ENCODE results near the gene C9orf152. TPM values are rescaled to one million over a fixed set of nuclear protein-coding genes. Genes with fewer than 3 reads are reported as not detected.

C9orf152 gene
- total RNA-seq, 1 donor from 2014 or later = 6.7 TPM

- peak; percentile 80 for DNase-seq (ENCODE audit: low spot score)
These were observed 24.5 kb downstream of the C9orf152 start for GRCh38 chr9:110183208-110184145.

- DNase-seq (ENCODE audit: low spot score) = no peak
These were observed 27.2 kb downstream of the C9orf152 start for GRCh38 chr9:110180511-110181434.

- DNase-seq (ENCODE audit: low spot score) = no peak
These were observed 28.2 kb downstream of the C9orf152 start for GRCh38 chr9:110179734-110180133.

GRCh38 chr9:110178281-110178680, 29.7 kb downstream of the C9orf152 start:
- no peak for DNase-seq (ENCODE audit: low spot score)

GRCh38 chr9:110175275-110175968, 32.5 kb downstream of the C9orf152 start:
- no peak for DNase-seq (ENCODE audit: low spot score)

GRCh38 chr9:110173322-110173642, 34.7 kb downstream of the C9orf152 start:
- DNase-seq (ENCODE audit: low spot score) = no peak

GRCh38 chr9:110170357-110171257, 37.4 kb downstream of the C9orf152 start:
- DNase-seq (ENCODE audit: low spot score) = peak; percentile 9

- DNase-seq (ENCODE audit: low spot score) = peak; percentile 24
These were observed 39.5 kb downstream of the C9orf152 start for GRCh38 chr9:110168486-110168885.

- DNase-seq (ENCODE audit: low spot score) = peak; percentile 26
These were observed 46.0 kb downstream of the C9orf152 start for GRCh38 chr9:110161940-110162339.

GRCh38 chr9:110160685-110161084, 47.3 kb downstream of the C9orf152 start:
- DNase-seq (ENCODE audit: low spot score) = no peak

- DNase-seq (ENCODE audit: low spot score) = no peak
These were observed 47.8 kb downstream of the C9orf152 start for GRCh38 chr9:110160123-110160522.

GRCh38 chr9:110157823-110158664, 49.9 kb downstream of the C9orf152 start:
- no peak for DNase-seq (ENCODE audit: low spot score)

- DNase-seq (ENCODE audit: low spot score) = no peak
These were observed 51.1 kb downstream of the C9orf152 start for GRCh38 chr9:110156902-110157301.

- DNase-seq (ENCODE audit: low spot score) = no peak
These were observed 51.5 kb downstream of the C9orf152 start for GRCh38 chr9:110156416-110156815.

- DNase-seq (ENCODE audit: low spot score) = no peak
These were observed 52.2 kb downstream of the C9orf152 start for GRCh38 chr9:110155751-110156150.

- no peak for DNase-seq (ENCODE audit: low spot score)
These were observed 54.5 kb downstream of the C9orf152 start for GRCh38 chr9:110153431-110153830.

- no peak for DNase-seq (ENCODE audit: low spot score)
These were observed 55.1 kb downstream of the C9orf152 start for GRCh38 chr9:110152704-110153374.
